Activated CD4-positive, alpha-beta T cell treated with anti-CD3 and anti-CD28 coated beads, Interleukin-2, amount 50 U/mL, for 4 hours (primary cell): ENCODE data around the gene RAB5A.
"Not testable (repeated sequence)": the region's sequence is repeated elsewhere in the genome, so short reads cannot be mapped to it uniquely, and the experiment has no call there.

Source experiments
- DNase-seq, 2 experiments: peaks; one replicate each; pipeline ENCODE4 v3.0.0-alpha.2; 2020

RAB5A gene

DNA sequence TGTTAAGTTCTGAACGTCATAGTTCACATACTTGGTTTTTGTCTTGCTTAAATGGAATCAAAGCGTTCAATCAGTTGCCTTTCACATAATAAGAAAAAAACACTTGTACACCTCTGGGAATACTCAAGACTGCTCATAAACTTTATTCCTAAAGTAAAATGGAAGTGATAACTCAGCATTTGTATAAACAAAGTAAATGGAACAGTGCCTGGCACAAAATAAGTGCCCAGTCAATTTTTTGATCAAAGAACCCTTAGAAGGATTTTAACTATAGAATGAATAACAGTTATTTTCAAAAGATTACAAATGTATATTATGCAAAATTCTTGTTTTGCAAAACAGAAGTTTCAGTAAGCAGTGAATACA is 1.3 kb downstream of the RAB5A start:
- no peak for DNase-seq

DNA sequence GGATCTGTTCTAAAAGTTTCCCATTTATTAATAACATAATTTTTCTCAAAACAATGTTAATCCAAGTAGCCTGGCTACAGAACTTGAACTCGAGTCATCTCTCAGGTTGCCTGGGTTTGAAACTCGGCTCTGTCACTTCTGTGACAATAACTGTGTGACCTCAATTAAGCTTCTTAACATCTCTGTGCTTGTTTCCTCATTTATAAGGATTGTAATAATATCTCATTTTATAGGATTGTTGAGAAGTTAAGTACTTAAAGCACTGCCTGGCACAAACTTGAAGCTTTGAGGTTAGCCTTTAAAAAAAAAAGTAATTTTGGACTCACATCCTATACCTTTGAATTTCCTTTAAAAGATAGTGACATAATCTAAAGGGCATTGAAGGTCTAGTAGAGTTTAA is 3.4 kb downstream of the RAB5A start:
- no peak for DNase-seq

DNA sequence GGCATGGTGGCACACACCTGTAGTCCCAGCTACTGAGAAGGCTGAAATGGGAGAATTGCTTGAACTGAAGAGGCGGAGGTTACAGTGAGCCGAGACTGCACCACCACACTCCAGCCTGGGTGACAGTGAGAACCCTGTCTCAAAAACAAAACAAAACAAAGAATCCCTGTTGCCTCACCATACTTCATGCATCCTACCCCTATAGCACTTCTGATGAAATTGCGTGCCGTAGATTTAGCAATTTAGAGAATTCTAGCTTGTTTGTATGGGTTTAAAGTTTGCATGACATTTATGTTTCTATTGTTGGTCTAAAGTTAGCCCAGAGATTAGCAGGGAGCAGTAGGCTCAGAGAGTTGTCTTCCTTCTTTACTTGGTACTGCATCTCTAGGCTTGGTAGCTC is 7.8 kb downstream of the RAB5A start:
- no peak for DNase-seq

DNA sequence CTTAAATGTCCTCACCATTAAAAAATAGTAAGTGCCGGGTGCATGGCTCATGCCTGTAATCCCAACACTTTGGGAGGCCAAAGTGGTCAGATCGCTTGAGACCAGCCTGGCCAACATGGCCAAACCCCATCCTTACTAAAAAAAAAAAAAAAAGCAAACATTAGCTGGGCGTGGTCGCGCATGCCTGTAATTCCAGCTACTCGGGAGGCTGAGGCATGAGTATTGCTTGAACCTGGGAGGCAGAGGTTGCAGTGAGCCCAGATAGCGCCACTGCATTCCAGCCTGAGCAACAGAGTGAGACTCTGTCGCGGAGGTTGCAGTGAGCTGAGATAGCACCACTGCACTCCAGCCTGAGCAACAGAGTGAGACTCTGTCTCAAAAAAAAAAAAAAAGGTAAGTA is 10.5 kb downstream of the RAB5A start:
- DNase-seq = not testable (repeated sequence)

DNA sequence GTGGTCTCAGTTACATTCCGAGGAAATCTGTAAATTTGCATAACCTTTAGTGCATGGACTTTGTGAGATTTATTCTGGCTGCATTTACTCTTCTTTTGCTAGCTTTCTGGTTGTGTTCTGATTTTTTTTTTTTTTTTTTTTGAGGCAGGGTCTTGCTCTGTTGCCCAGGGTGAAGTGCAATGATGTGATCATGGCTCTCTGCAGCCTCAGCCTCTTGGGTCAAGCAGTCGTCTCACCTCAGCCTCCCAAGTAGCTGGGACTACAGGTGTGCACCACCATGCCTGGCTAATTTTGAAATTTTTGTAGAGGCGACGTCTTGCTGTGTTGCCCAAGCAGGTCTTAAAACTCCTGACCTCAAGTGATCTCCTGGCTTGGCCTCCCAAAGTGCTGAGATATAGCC is 12.6 kb downstream of the RAB5A start:
- no peak for DNase-seq

DNA sequence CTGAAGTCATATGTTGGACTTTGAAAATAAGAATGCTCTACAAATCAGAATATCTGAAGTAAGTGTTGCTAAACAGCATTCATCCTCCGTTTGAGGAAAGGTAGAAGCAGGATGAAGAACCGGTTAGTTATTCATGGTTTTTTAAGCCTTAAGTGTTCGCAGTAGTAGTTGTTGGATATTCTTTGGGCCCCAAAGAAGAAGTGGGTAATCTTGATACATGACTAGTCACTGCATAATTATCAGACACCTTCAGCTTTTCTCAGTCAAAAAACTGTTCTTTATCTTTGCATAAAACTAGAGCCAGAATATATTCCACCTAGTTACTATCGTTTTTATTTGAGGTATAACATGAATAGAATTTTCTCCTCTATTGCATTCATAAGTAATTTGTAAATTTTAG is 13.8 kb downstream of the RAB5A start:
- DNase-seq = no peak

DNA sequence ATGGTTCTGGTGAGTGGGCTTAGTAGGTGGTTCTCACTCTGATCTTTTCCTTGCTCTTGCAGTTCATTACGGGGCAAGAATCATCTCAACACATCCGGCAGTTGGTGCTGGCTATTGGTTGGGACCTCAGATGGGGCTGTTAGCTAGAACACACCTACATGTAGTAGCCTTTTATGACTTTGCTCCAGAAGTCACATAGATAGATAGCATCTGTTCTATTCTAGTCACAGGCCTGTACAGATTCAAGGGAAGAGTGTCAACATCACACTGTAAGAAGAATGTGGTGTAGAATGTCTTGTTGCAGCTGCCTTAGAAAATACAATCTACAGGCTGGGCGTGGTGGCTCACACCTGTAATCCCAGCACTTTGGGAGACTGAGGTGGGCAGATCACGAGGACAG is 15.1 kb downstream of the RAB5A start:
- no peak for DNase-seq

DNA sequence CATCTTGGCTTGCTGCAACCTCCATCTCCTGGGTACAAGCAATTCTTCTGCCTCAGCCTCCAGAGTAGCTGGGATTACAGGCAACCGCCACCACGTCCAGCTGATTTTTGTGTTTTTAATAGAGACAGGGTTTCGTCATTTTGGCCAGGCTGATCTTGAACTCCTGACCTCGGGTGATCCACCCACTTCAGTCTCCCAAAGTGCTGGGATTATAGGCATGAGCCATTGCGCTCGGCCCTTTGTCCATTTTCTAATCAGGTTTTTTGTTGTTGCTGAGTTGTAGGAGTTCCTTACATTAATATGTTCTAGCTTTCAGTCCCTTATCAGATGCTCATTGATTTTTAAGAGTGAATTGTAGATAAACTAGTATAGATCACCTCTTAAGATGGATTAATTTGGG is 20.3 kb downstream of the RAB5A start:
- no peak for DNase-seq

DNA sequence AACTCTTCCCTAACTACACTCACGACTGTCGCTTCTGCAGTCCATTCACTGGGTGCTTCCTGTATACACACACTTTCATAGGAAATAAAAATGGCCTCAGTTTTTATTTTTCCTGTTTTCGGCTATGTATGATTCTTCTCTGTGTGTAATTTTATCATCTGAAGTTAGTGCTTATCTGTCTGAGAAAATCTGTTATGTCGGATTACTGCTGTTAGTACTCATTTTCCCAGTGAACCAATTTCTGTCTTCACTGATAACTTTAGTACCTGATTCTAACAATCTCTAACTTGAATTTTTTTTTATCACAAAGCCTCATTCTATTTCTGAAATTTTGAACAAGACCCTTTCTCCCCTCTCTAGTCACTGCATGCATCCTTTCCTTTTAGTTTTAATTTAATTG is 20.9 kb downstream of the RAB5A start:
- no peak for DNase-seq

DNA sequence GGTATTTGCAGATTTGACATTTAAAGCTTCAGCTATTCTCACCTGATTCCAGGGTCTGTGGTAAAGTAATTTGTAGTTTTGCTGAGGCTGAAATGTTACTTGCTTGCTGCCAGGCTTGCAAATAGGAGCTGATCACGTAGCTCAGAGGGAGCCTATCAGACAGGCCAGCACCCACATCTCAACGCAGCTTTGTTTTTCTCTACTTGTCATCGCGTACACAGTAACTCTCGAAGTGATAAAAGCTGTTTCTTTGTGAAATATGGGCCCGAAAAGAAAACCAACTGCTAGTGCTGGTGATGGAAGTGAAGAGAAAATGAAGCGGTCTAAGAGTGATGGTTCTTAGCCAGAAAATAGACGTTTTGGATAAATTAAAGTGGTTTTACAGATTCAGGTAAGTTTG is 23.4 kb downstream of the RAB5A start:
- DNase-seq = no peak

DNA sequence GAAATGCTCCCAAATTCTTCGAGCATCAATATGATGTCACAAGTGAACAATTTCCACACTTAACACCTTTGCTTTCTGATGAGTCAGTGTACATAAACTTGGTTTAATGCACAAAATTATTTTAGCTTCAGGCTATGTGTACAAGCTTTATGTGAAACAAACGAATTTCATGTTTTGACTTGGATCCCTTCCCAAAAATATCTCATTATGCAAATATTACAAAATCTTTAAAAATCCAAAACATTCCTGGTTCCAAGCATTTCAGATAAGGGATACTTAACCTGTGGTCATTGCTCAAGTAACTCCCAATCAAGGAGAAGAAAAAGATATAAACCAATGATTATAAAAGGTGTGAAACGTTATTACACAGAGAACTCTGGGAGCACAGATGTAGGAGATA is 25.2 kb downstream of the RAB5A start:
- DNase-seq = no peak

DNA sequence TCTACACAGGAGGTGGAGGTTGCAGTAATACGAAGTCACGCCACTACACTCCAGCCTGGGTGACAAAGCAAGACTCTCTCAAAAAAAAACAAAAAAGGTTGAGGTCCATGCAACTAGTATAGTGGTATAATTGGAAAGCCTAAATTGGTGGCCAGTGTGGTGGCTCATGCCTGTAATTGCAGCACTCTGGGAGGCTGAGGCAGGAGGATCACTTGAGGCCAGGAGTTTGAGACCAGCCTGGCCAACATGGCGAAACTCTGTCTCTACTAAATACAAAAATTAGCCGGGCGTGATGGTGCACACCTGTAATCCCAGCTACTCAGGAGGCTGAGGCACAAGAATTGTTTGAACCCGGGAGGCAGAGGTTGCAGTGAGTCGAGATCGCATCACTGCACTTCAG is 42.0 kb downstream of the RAB5A start:
- DNase-seq = not testable (repeated sequence)

DNA sequence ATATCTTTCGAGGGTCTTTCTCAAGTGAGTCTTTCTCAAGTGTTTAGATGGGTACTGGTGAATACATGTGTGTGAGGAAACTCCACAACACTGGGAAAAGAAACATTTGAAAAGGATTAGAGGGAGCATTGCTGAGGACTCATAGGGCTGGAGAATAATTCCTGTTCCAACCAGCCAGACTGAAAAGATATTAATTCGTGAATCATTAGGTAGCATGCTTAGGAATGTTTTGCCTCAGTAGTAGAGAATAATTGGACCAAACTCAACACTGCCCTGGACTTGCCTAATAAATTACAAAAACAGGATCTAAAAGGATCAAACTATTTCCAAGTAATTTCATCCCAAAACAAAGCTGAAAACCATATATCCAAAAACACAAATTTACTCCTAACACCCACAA is 47.9 kb downstream of the RAB5A start:
- DNase-seq = no peak

DNA sequence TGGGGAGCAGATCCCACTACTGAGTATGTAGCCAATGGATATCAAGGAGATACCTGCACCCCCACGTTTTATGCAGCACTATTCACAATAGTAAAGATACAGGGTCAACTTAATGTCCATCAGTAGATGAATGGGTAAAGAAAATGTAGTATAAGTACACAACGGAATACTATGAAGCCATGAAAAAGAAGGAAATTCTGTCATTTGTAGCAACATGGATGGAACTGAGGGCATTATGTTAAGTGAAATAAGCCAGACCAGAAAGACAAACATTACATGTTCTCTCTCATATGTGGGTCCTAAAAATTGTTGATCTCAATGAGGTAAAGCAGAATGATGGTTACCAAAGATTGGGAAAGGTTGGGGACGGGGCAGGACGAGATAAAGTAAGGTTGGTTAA is 50.6 kb downstream of the RAB5A start:
- DNase-seq = no peak

DNA sequence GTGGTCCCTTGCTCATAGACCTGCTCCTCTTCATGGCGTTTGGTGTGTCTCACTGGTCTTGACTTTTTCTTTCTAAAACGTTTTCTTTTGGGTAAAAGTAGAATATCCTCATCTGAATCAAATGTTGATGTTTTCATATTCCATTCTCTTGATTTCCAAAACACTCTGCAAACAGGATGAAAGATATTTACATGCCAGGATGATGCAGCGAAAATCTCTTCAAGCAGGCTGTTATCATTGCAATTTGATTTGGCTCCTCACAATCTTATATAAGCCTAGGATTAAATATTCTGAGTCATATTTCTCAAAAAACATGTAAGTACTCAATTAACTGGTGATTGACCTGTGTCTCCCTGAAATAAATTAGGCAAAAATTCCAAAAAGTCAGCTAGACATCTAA is 55.0 kb downstream of the RAB5A start:
- DNase-seq = no peak

DNA sequence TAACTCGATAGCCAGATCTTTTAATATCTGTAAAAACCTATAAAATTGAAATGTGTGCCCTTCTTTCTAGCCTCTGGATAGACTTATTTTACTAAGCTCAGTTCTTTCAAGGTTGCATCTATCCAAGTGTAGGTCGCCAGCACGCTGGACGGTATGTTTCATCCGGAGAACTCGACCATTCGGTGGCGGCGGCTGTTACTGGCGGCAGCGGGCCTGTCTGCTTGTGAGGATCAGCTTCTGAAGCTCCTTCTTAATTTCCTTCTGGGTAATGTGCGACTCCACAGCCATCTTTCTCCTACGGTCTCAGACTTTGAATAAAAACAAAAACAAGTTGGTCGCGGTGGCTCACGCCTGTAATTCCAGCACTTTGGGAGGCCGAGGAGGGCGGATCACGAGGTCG is 61.1 kb downstream of the RAB5A start:
- no peak for DNase-seq

DNA sequence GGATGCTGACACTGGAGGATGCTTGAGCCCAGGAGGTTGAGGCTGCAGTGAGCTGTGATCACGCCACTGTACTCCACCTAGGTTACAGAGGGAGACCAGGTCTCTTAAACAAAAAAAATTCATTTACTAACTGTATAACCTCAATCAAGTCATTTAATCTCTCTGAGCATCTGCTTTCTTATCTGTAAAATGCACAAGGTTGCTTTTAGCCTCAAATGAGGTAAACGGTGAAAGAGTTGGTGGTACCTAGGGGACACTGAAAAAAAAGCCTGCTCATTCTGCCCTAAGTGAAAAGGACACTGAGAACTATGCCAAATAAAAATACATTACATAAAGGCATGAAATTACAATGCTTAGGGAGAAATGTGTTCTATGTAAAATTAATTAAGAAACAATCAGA is 61.7 kb downstream of the RAB5A start:
- DNase-seq = no peak

DNA sequence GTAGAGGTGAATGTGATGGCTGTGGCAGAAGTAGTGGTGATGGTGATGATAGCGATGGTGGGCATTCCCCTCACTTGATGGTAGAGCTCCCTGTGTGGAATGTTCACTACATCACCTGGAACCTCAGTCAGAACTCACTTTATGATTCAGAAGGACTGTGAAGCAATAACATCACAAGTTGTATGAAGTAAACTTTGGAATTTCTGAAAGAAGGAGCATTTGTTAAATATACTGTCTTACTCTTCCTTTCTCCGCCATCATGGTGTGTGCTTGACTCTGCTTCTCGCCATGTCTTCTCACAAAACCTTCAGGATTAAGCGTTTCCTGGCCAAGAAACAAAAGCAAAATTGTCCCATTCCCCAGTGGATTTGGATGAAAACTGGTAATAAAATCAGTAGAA is 65.3 kb downstream of the RAB5A start, which contains the start of gene PP2D1:
Gene PP2D1, minus strand, starts transcription at position 101 of the 400 bp plus-strand sequence. CDS start 192 bp downstream, outside the sequence.
- no peak for DNase-seq

DNA sequence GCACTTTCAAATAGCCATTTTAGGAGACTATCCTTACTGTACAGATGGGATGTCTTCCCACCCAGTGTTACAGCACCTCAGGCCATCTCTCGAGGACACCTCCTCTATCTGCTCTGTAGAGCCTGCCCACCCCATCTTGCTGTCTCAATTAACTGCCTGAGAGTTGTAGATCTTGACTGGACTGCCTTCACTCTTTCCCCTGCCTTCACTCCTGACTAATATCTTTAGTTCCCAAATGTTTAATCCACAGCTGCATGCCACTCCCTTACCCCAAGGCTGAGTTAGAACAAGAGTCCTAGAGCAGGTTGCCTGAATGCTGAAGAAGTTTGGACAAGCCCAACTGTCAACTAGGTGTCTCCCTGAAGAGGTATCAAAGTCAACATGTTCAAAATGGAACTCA is 66.5 kb downstream of the RAB5A start:
- no peak for DNase-seq

DNA sequence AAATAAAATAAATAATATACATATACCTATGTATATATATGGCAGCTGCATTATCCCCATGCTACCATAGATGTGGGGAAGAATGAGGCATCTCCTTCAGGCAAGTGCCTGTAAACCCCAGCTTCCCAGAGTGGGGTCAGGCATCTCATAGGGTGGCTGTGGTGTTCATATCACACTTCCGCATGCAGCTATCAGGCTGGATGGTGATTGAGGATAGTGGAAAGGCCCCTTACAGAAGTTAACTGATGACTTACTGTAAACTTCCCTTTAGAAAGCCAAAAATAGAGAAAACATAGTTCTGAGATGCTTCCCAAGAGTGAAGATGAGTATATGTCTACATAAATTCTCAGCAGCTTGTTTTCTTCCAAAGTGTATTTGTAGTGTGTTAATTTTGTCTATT is 68.6 kb downstream of the RAB5A start:
- no peak for DNase-seq

DNA sequence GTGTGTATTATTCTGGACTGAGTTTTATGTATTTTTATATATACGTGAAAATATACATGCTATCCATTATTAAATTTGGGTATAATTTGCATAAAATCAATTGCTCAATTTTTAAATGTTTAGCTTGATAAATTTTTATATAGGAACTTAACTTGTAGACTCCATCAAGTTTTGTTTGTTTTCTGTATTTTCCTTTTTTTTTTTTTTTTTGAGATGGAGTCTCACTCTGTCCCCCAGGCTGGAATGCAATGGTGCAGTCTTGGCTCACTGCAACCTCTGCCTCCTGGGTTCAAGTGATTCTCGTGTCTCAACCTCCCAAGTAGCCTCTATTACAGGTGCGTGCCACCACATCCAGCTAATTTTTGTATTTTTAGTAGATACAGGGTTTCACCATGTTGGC is 69.2 kb downstream of the RAB5A start:
- not testable (repeated sequence) for DNase-seq

DNA sequence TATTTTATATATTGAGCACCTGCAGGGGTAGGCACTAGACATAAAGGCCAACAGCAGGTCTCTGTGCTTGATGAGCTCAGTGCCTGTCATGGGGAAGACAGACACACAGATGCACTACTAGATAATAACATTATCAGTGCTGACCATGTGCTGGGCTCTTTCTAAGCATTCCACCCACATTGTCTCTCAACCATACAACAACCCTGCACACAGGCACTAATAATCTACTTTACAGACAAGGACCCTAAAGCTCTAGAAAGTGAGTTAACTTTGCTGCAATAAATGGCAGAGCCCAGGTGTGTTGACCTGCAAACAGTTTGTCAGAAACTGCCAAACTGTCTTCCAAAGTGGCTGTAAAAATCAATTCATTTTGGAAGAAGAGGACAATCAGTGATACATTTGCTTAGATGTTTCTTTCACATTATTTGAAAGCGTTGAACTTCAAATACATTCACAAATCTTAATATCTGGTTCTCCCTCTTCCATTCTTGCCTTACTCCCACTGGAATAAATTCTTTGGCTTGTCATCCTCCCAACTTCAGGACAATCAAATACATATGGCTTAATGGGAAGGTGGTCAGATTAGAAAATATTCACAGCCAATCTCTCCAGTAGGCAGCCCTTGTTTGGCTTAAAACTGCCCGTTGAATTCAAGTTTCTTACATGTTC is 76.2 kb downstream of the RAB5A start:
- no peak for DNase-seq

DNA sequence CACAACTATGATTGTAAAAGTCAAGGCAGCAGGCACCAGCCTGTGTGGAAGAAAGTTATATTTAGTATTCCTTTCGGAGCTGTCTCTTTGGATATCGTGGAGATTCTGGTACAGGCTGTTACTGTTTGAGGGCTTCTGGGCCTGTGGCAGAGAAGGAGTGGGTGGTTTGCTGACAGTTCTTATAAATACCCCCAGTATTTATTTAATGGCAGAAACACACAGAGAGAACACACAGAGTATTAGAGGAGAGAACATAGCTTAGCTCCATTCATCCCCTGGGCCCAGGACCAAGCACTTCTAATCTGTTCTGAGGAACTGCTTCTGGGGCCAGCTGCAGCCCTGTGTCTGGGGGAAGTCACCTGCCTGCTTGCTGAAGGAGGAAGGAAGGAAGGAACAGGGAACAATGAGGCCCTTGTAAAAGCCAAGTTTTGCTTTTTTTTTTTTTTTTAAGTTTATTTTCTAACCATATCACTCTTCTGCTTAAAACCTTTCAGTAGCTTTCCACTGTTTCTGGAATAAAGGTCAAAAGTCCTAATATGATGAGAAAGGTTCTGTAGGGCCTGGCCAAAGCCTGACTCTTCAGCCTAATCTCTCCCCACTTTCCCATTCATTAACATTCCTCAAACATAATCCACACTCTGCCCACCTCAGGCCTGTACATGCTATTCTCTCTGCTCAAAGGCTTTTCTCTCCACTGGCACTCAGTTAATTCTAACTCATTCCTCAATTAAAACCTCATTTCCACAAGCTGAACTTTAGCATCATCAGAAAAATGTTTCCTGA is 76.9 kb downstream of the RAB5A start:
- DNase-seq = no peak

DNA sequence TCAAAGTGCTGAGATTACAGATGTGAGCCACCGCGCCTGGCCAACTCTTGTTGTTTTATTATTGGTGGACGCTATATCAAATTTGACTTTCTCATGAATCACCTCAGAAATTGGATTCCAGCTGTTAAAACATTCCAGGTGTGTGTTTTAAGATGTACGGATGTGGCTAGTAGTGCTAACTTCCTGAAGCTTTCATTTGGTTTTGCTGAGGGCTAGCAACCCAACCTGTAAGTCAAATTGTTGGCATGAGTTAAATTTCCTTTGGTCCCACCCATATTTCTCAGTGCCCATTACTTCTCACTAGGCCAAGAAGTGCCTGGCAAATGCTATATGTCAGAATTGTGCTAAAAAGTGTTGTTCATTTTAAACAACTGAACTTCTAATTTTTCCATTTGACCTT is 80.2 kb downstream of the RAB5A start:
- no peak for DNase-seq

DNA sequence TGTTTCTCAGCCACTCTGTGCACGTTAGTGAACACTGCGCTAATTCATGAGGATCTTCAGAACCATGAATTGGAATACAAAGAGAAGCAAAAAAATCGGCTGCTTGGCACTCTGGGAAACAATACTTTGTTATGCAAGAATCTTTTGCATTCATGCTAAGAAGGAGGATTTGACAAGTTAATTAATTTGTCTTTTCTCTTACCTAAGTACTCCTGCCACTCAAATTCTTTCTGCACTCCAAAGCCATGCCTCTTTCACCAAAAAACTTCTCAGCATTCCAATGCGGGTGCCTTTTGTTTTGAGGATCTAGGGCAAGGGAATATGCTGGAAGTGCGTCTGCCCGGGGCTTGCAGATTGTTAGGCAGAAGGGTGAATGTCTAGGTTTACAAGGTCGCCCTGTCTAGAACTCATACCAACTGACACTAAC is 82.0 kb downstream of the RAB5A start:
- DNase-seq = no peak
